H9 (cell line): Measurements from ENCODE around the gene UBA5. TPM values are rescaled to one million over a fixed set of nuclear protein-coding genes. Genes with fewer than 3 reads are reported as not detected.

Experiments used
- DNase-seq: peaks from one replicate; pipeline ENCODE4 v3.0.0-alpha.2; 2017
- H2AFZ ChIP-seq: one replicate; pipeline ENCODE4 v1.6.1; 2013; ENCODE audit warnings: mild to moderate bottlenecking, low read length, control low read depth, moderate library complexity
- H2AK5ac ChIP-seq: 2 replicates; pipeline ENCODE4 v1.6.1; 2013; ENCODE audit warnings: low read length, control low read depth, mixed read lengths; ENCODE audit not compliant: insufficient read length
- H2BK120ac ChIP-seq: one replicate; pipeline ENCODE4 v1.6.1; 2013; ENCODE audit warnings: low read depth, mild to moderate bottlenecking, low read length, control low read depth, inconsistent platforms; ENCODE audit not compliant: poor library complexity, severe bottlenecking
- H2BK12ac ChIP-seq: 2 replicates; pipeline ENCODE4 v1.6.1; 2013; ENCODE audit warnings: low read length, control low read depth, mixed read lengths, low read depth; ENCODE audit not compliant: insufficient read length
- H2BK15ac ChIP-seq: 2 replicates; pipeline ENCODE4 v1.6.1; 2013; ENCODE audit warnings: low read depth, low read length, control low read depth
- H2BK20ac ChIP-seq: one replicate; pipeline ENCODE4 v1.6.1; 2013; ENCODE audit warnings: low read depth, mild to moderate bottlenecking, low read length, control low read depth, inconsistent platforms; ENCODE audit not compliant: poor library complexity, severe bottlenecking
- H2BK5ac ChIP-seq: 2 replicates; pipeline ENCODE4 v1.6.1; 2013; ENCODE audit warnings: low read length, control low read depth, mixed read lengths; ENCODE audit not compliant: insufficient read length
- H3K14ac ChIP-seq: 2 replicates; pipeline ENCODE4 v1.6.1; 2013; ENCODE audit warnings: low read length, control low read depth; ENCODE audit not compliant: insufficient read depth
- H3K18ac ChIP-seq: 2 replicates; pipeline ENCODE4 v1.6.1; 2013; ENCODE audit warnings: low read depth, mild to moderate bottlenecking, mixed read lengths, low read length, control low read depth; ENCODE audit not compliant: insufficient read length
- H3K23ac ChIP-seq: 2 replicates; pipeline ENCODE4 v1.6.1; 2013; ENCODE audit warnings: low read length, control low read depth, mixed read lengths, low read depth; ENCODE audit not compliant: insufficient read length
- H3K23me2 ChIP-seq: 2 replicates; pipeline ENCODE4 v1.6.1; 2013; ENCODE audit warnings: low read depth, mild to moderate bottlenecking, mixed read lengths, low read length, control low read depth; ENCODE audit not compliant: insufficient read length, poor library complexity, severe bottlenecking
- H3K27ac ChIP-seq: 2 replicates; pipeline ENCODE4 v1.5.1; 2013; ENCODE audit warnings: low read length, control low read depth, mixed read lengths, low read depth; ENCODE audit not compliant: insufficient read length
- H3K27me3 ChIP-seq: 2 replicates; pipeline ENCODE4 v1.6.1; 2013; ENCODE audit warnings: low read length, control low read depth, inconsistent platforms; ENCODE audit not compliant: insufficient read depth
- H3K4ac ChIP-seq: 2 replicates; pipeline ENCODE4 v1.6.1; 2013; ENCODE audit warnings: low read depth, mild to moderate bottlenecking, control low read depth, inconsistent platforms, low read length, moderate library complexity
- H3K4me1 ChIP-seq: 2 replicates; pipeline ENCODE4 v1.6.1; 2013; ENCODE audit warnings: low read length, control low read depth, inconsistent platforms; ENCODE audit not compliant: insufficient read depth
- H3K4me2 ChIP-seq: 2 replicates; pipeline ENCODE4 v1.6.1; 2013; ENCODE audit warnings: low read length, control low read depth, mixed read lengths; ENCODE audit not compliant: insufficient read length, insufficient read depth
- H3K56ac ChIP-seq: 2 replicates; pipeline ENCODE4 v1.6.1; 2013; ENCODE audit warnings: low read depth, mild to moderate bottlenecking, mixed read lengths, low read length, control low read depth; ENCODE audit not compliant: insufficient read length
- H3K79me1 ChIP-seq: 2 replicates; pipeline ENCODE4 v1.6.1; 2013; ENCODE audit warnings: low read depth, mild to moderate bottlenecking, moderate library complexity, low read length, control low read depth, inconsistent platforms; ENCODE audit not compliant: insufficient read depth, poor library complexity, severe bottlenecking
- H3K79me2 ChIP-seq: 2 replicates; pipeline ENCODE4 v1.6.1; 2013; ENCODE audit warnings: low read length, control low read depth, inconsistent platforms; ENCODE audit not compliant: insufficient read depth
- H3K9ac ChIP-seq: 2 replicates; pipeline ENCODE4 v1.6.1; 2013; ENCODE audit warnings: low read length, control low read depth, mixed read lengths; ENCODE audit not compliant: insufficient read length; ENCODE audit errors: extremely low read depth
- H3K9me3 ChIP-seq: one replicate; pipeline ENCODE4 v1.6.1; 2013; ENCODE audit warnings: low read depth, low read length, inconsistent platforms; ENCODE audit not compliant: control insufficient read depth
- H3T11ph ChIP-seq: one replicate; pipeline ENCODE4 v1.6.1; 2013; ENCODE audit warnings: mild to moderate bottlenecking, low read length, control low read depth, inconsistent platforms
- H4K20me1 ChIP-seq: one replicate; pipeline ENCODE4 v1.6.1; 2013; ENCODE audit not compliant: control insufficient read depth, insufficient read length, insufficient read depth
- H4K5ac ChIP-seq: 2 replicates; pipeline ENCODE4 v1.6.1; 2013; ENCODE audit warnings: low read depth, mild to moderate bottlenecking, mixed read lengths, low read length, control low read depth; ENCODE audit not compliant: insufficient read length
- H4K8ac ChIP-seq: replicated peaks from 2 replicates; pipeline ENCODE4 v1.6.1; 2013; ENCODE audit warnings: low read length, control low read depth, mixed read lengths, low read depth; ENCODE audit not compliant: insufficient read length
- H4K91ac ChIP-seq: 2 replicates; pipeline ENCODE4 v1.6.1; 2013; ENCODE audit warnings: low read depth, mild to moderate bottlenecking, moderate library complexity, mixed read lengths, low read length, control low read depth; ENCODE audit not compliant: insufficient read length
- H3K27ac Mint-ChIP-seq, 3 experiments: 2 replicates in 2 of 3; 3 replicates in 1 of 3; pipeline ENCODE4 v1.8.0; 2020 to 2021; ENCODE audit warnings: mixed read lengths in 3 of 3, mild to moderate bottlenecking in 1 of 3, moderate library complexity in 1 of 3
- H3K27me3 Mint-ChIP-seq: 2 replicates; pipeline ENCODE4 v1.8.0; 2021; ENCODE audit warnings: low read depth, mild to moderate bottlenecking, moderate library complexity, mixed read lengths
- H3K36me3 Mint-ChIP-seq, 3 experiments: 2 replicates in 2 of 3; 3 replicates in 1 of 3; pipeline ENCODE4 v1.8.0; 2020 to 2021; ENCODE audit warnings: low read depth in 3 of 3, mixed read lengths in 3 of 3; ENCODE audit not compliant: insufficient read depth in 1 of 3
- H3K4me1 Mint-ChIP-seq, 2 experiments: 2 replicates each; pipeline ENCODE4 v1.8.0; 2020; ENCODE audit warnings: mixed read lengths in 2 of 2
- H3K4me3 Mint-ChIP-seq, 2 experiments: 2 replicates in 1 of 2; 3 replicates in 1 of 2; pipeline ENCODE4 v1.8.0; 2020 to 2021; ENCODE audit warnings: mild to moderate bottlenecking in 2 of 2, mixed read lengths in 2 of 2, moderate library complexity in 1 of 2
- H3K9me3 Mint-ChIP-seq, 2 experiments: 2 replicates in 1 of 2; 3 replicates in 1 of 2; pipeline ENCODE4 v1.8.0; 2020; ENCODE audit warnings: mild to moderate bottlenecking in 2 of 2, mixed read lengths in 2 of 2, moderate library complexity in 1 of 2
- CTCF ChIP-seq: fragments of 200-600 bp; sonication (generic); conservative IDR thresholded peaks from 3 replicates; pipeline ENCODE4 v1.8.0; 2021; ENCODE audit warnings: antibody characterized with exemption, mild to moderate bottlenecking
- WGBS: extraction: QIAGEN DNeasy Blood & Tissue Kit; methylation state at CpG from one replicate; pipeline ENCODE4 v1.1.7; 2013; ENCODE audit warnings: missing lambda C conversion rate, low lambda C conversion rate, mixed read lengths; ENCODE audit not compliant: insufficient read length; ENCODE audit errors: extremely low coverage; 5-methylcytosine and 5-hydroxymethylcytosine counted together
- total RNA-seq: library from RNA; stranded (reverse); gene quantifications from 2 replicates; pipeline ENCODE4 v1.2.1, GENCODE V29; 2021

UBA5 gene
- total RNA-seq, 1 experiment from 2014 or later, result 37.7 TPM

- H3K27ac Mint-ChIP-seq, result no peak overlapping the region
- H3K27me3 Mint-ChIP-seq, result no peaks in the 10 kb centered on the region
- Histone ChIP-seq H4K8ac (no peak overlapping the region), H3K79me2 (no peaks in the 10 kb centered on the region), H3K4me1 (no peaks in the 10 kb centered on the region), H3K79me1 (no peaks in the 10 kb centered on the region), H2BK5ac (no peak overlapping the region), H3K23ac (no peak overlapping the region), H3K27me3 (no peaks in the 10 kb centered on the region), H2BK12ac (no peak overlapping the region), H2BK120ac (no peak overlapping the region), H3K14ac (no peak overlapping the region), H4K91ac (no peak overlapping the region), H3K4ac (no peak overlapping the region), H3K4me2 (no peak overlapping the region), H3T11ph (no peak overlapping the region), H2BK15ac (no peak overlapping the region), H3K23me2 (no peaks in the 10 kb centered on the region), H3K27ac (no peak overlapping the region), H4K20me1 (no peaks in the 10 kb centered on the region), H3K56ac (no peak overlapping the region), H2BK20ac (no peak overlapping the region), H3K9me3 (no peaks in the 10 kb centered on the region), H3K18ac (no peak overlapping the region), H4K5ac (no peak overlapping the region), H2AK5ac (no peak overlapping the region), H2AFZ (no peak overlapping the region), H3K9ac (no peak overlapping the region)
- H3K4me3 Mint-ChIP-seq, result no peak overlapping the region
- no peak for TF ChIP-seq CTCF
- H3K9me3 Mint-ChIP-seq, result no peaks in the 10 kb centered on the region
- H3K36me3 Mint-ChIP-seq, result peaks cover 0 to 50% (median 28%) of the 10 kb centered on the region in 3 experiments; a peak in 6 of 7 replicates
- no CpG with 5 or more reads among the region's 3 CpGs for WGBS
- no peaks in the 10 kb centered on the region for H3K4me1 Mint-ChIP-seq
- no peak for DNase-seq
Observed at GRCh38 chr3:132681421-132681820, 21.3 kb downstream of the UBA5 start.
